Activated CD4-positive, alpha-beta T cell treated with anti-CD3 and anti-CD28 coated beads, Interleukin-2, amount 10 ng/mL, durations not matched to agents 7 days and 5 days (primary cell): ENCODE results near the gene PODN. TPM values are rescaled to one million over a fixed set of nuclear protein-coding genes. Genes with fewer than 3 reads are reported as not detected.

Source experiments
- CTCF ChIA-PET: fragments of 350-600 bp; sonication (Branson Sonifier 250); formaldehyde crosslinking; loops from one replicate; lab custom pipeline; 2021; ENCODE audit warnings: antibody characterized with exemption; lab: Charles Lee
- POLR2A ChIA-PET: fragments of 350-600 bp; sonication (Branson Sonifier 250); formaldehyde crosslinking; loops from one replicate; lab custom pipeline; 2021; ENCODE audit warnings: antibody characterized with exemption; lab: Charles Lee
- DNase-seq: peaks from one replicate; pipeline ENCODE4 v3.0.0-alpha.2; 2020
- H3K27ac Mint-ChIP-seq: one replicate; pipeline ENCODE4 v1.8.0; 2021; ENCODE audit warnings: mild to moderate bottlenecking, moderate library complexity, mixed read lengths
- H3K27me3 Mint-ChIP-seq: one replicate; pipeline ENCODE4 v1.8.0; 2021; ENCODE audit warnings: mixed read lengths
- H3K36me3 Mint-ChIP-seq: one replicate; pipeline ENCODE4 v1.8.0; 2021; ENCODE audit warnings: low read depth, mixed read lengths
- H3K4me1 Mint-ChIP-seq: one replicate; pipeline ENCODE4 v1.8.0; 2021; ENCODE audit warnings: mixed read lengths
- H3K4me3 Mint-ChIP-seq: one replicate; pipeline ENCODE4 v1.8.0; 2021; ENCODE audit warnings: mild to moderate bottlenecking, moderate library complexity, mixed read lengths
- H3K9me3 Mint-ChIP-seq: one replicate; pipeline ENCODE4 v1.8.0; 2021; ENCODE audit warnings: mixed read lengths
- total RNA-seq, 2 experiments: library from RNA; stranded (reverse); gene quantifications; one replicate each; pipeline ENCODE4 v1.2.3, GENCODE V29; 2021

PODN gene
- total RNA-seq, 2 experiments from 2014 or later, result not detected

DNA sequence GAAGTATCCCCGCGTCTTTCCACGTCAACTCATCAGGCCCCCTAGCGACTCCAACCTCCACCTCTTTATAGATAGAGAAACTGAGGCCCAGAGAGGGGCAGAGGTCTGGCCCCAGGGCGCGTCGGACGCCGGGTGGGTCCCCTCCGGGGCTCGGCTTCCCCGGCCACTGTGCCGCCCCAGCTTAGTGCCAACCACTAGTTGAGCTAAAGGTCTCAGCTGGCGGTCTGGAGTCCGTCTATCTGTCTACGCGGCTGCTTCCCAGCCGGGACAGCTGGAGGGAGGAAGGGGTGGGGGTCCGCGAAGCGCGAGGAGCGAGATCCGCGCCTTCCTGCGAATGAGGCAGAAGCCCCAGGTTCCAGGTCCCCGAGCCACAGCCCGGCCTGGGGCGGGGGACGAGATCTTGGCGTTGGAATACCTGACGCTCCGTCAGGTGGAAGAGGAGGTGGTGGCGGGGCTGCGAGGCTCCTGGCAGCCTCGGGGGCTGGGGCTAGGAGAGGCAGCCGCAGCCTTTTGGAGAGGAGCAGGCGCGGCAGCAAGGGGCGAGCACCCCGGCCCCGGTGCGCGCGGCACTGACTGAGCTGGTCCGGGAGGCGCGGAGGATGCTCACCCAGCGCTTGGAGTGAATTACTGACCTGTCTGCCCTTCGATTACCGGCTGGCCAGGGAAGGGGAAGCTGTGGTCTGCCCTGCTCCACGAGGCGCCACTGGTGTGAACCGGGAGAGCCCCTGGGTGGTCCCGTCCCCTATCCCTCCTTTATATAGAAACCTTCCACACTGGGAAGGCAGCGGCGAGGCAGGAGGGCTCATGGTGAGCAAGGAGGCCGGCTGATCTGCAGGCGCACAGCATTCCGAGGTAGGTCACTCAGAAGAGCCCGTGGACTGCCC, 937 bp downstream of the PODN start:
- Mint-ChIP-seq H3K9me3 (no peaks in the 10 kb centered on the region), H3K27me3 (peaks cover 49% of the 10 kb centered on the region), H3K4me1 (peaks cover 3% of the 10 kb centered on the region), H3K36me3 (no peaks in the 10 kb centered on the region), H3K4me3 (peak overlapping the region; percentile 11), H3K27ac (no peak overlapping the region)
- CTCF ChIA-PET, result no interaction called here
- no peak for DNase-seq
- POLR2A ChIA-PET, result interaction anchor here (0.6 kb wide), 1 partner anchor 107 kb away, joined by 3 read pairs; no protein-coding TSS in a partner anchor

DNA sequence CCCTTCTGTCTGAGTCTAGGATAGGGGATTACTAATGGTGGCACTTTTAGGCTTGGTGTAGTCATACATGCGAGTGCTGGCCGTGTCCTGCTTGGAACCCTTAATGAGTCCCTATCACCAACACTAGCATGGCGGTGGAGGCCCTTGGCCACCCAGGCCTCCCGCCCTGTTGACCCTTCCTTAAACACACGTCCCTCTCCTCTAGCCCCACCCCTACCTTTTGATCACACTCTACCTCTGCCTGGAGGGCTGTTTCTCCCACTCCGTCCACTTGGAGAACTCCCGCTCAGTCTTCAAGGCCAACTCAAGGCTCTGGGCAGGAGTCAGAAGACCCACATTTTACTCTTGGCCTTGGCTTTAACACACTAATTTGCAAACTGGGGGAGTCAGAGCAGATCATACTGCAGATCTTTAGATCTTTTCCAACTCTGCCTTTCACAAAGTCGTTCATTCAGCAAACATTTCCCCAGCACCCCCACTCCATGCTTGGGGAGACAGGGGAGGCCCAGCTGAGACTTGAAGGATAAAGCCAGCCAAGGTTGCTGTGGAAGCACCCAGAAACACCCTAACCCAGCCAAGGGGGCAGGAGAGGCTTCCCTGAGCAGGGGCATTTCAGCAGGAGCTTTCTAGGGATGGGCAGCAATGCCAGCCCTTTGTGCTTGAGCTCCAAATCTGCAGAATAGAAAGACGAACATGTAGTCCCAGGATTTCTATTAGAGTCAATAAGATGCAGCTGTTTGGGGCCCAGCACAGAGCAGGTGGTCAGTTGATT, 1.9 kb downstream of the PODN start:
- Mint-ChIP-seq H3K9me3 (no peaks in the 10 kb centered on the region), H3K27me3 (peaks cover 45% of the 10 kb centered on the region), H3K27ac (no peak overlapping the region), H3K4me3 (no peak overlapping the region), H3K36me3 (no peaks in the 10 kb centered on the region), H3K4me1 (peaks cover 3% of the 10 kb centered on the region)
- ChIA-PET CTCF (interaction anchor here (1.2 kb wide), 1 partner anchor 11 kb away, joined by 3 read pairs; no protein-coding TSS in a partner anchor), POLR2A (interaction anchor here (0.6 kb wide), 1 partner anchor 108 kb away, joined by 3 read pairs; no protein-coding TSS in a partner anchor)
- DNase-seq, result no peak

DNA sequence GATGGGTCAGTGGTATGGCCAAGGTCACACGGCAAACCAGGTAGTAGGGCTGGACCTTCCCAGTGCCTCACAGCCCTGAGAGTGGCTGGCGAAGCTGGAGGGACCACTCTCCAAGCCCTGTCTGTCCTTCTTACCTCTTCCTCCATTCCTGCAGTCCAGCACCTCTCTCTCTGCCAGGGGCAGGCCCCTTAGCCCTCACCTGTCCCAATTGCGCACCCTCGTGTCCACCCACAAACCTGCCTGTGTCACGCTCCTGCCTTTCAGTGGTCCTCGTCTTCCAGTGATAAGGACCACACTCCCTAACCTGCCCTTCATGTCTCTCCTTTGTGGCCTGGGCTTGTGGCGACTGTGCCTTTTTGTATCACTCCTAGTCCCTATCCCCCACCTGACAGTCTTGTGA, 3.4 kb downstream of the PODN start:
- H3K36me3 Mint-ChIP-seq, result no peaks in the 10 kb centered on the region
- no peak for DNase-seq
- ChIA-PET POLR2A (no interaction called here), CTCF (interaction anchor here (0.6 kb wide), 1 partner anchor 1462 kb away, joined by 3 read pairs; no protein-coding TSS in a partner anchor)
- no peak overlapping the region for H3K27ac Mint-ChIP-seq
- peaks cover 3% of the 10 kb centered on the region for H3K4me1 Mint-ChIP-seq
- H3K27me3 Mint-ChIP-seq, result peaks cover 32% of the 10 kb centered on the region
- no peaks in the 10 kb centered on the region for H3K9me3 Mint-ChIP-seq
- no peak overlapping the region for H3K4me3 Mint-ChIP-seq

DNA sequence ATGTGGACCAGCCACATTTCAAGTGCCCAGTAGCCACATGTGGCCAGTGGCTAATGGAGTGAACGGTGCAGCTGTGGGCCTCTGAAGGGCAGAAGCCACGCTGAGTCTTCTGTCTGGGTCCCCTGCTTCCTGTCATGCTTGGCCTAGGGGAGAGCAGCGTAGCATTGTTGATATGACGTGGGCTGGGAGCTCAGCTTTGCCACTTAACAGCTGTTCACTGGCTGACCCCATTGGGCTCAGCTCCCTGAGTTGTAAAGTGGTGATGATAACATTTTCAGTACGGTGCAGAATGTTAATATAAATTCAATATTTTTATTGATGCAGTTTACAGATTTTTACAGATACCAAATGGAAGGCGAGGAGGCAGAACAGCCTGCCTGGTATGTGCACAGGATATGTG, 4.5 kb downstream of the PODN start:
- ChIA-PET CTCF (interaction anchor here (0.6 to 0.9 kb wide), 3 partner anchors 23 to 901 kb away, joined by 3 to 4 read pairs (median 4); no protein-coding TSS in a partner anchor), POLR2A (no interaction called here)
- H3K36me3 Mint-ChIP-seq, result no peaks in the 10 kb centered on the region
- H3K9me3 Mint-ChIP-seq, result no peaks in the 10 kb centered on the region
- no peak for DNase-seq
- no peak overlapping the region for H3K27ac Mint-ChIP-seq
- peaks cover 3% of the 10 kb centered on the region for H3K4me1 Mint-ChIP-seq
- H3K4me3 Mint-ChIP-seq, result no peak overlapping the region
- H3K27me3 Mint-ChIP-seq, result peaks cover 21% of the 10 kb centered on the region

GRCh38 chr1:53066891-53067738, 5.1 kb downstream of the PODN start:
- peaks cover 18% of the 10 kb centered on the region for H3K27me3 Mint-ChIP-seq
- no peaks in the 10 kb centered on the region for H3K9me3 Mint-ChIP-seq
- no peaks in the 10 kb centered on the region for H3K36me3 Mint-ChIP-seq
- POLR2A ChIA-PET, result no interaction called here
- H3K27ac Mint-ChIP-seq, result no peak overlapping the region
- peaks cover 2% of the 10 kb centered on the region for H3K4me1 Mint-ChIP-seq
- DNase-seq, result no peak
- no peak overlapping the region for H3K4me3 Mint-ChIP-seq
- CTCF ChIA-PET, result interaction anchor here (0.5 to 0.9 kb wide), 2 partner anchors 22 to 113 kb away, joined by 4 read pairs; no protein-coding TSS in a partner anchor

DNA sequence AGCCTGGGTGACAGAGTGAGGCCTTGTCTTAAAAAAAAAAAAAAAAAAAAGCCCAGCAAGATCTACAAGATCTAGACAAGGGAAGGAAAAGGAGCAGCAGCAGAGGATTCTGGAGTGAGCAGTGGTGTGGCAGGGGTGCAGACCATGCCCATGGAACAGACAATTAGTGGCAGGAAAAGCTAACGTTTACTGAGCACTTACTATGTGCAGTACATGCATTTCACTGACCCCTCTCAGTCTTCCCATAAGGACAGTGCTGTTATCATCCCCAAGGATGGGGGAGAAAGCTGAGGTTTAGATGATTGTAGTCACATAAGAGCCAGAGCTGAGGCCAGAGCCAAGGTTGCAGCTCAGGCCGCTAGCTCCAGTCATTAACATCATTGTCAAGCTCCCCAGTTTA, 5.9 kb downstream of the PODN start:
- Mint-ChIP-seq H3K27ac (no peak overlapping the region), H3K36me3 (no peaks in the 10 kb centered on the region), H3K4me3 (no peak overlapping the region), H3K27me3 (peaks cover 16% of the 10 kb centered on the region), H3K9me3 (no peaks in the 10 kb centered on the region), H3K4me1 (peaks cover 2% of the 10 kb centered on the region)
- CTCF ChIA-PET, result interaction anchor here (0.5 to 1.9 kb wide), 5 partner anchors 8 to 131 kb away, joined by 3 to 4 read pairs (median 3); no protein-coding TSS in a partner anchor
- no peak for DNase-seq
- POLR2A ChIA-PET, result no interaction called here

DNA sequence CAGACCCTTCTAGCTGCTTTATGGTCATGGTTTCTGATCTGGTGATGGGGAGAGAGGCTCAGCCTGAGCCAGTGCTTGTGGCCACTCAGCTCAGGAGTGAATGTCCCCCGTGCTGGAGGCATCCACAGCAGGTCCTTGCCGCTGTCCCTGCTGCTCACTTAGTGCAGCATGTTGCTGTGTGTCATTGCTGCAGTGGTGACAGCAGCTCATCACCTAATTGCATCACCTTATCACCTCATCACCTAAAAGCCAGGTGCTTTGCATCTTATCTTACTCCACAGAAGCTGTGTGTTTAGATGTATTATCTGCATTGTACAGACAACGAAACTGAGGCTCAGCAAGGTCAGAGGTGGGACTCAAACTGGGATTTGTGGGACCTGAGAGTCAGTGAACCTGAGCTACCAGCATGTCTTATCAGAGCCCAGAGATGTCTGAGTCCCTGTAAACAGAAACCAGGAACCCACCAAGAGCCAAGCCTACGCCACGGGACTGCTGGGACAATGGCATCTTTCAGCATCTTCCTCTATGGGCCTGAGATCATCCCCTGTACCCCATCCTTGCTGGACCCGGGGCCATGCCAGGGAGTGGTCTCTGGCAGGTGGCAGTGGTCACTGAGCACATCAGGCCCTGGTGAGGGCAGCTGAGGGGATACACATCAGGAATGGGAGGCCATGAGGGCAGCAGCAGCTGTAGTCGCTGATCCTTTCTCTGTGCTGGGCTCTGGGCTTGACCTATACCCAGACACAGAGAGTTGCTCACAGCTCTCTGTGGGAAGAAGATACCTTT, 6.5 kb downstream of the PODN start:
- ChIA-PET CTCF (interaction anchor here (0.7 to 1.9 kb wide), 7 partner anchors 9 to 130 kb away, joined by 3 to 5 read pairs (median 3); no protein-coding TSS in a partner anchor), POLR2A (no interaction called here)
- no peak for DNase-seq
- Mint-ChIP-seq H3K27me3 (peaks cover 9% of the 10 kb centered on the region), H3K27ac (no peak overlapping the region), H3K4me3 (no peak overlapping the region), H3K36me3 (no peaks in the 10 kb centered on the region), H3K9me3 (no peaks in the 10 kb centered on the region), H3K4me1 (no peaks in the 10 kb centered on the region)

DNA sequence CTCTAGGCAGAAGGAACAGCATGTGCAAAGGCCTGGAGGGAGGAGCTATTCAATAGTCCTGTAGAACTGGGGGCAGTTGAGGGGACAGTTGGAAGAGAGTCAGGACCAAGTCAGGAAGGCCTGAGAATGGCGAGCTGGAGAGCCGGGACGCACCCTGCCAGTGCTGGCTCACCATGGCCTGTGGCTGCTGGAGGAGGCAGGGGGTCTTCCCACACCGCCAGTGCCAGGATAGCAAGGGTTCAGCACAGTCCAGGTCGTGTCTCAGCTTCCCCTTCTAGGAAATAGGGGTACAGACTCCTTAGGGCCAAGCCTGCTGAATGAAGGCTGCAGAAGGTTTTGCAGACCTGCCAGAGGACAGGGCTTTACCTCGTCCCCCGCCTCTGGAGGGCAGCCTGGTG, 7.3 kb downstream of the PODN start:
- no peaks in the 10 kb centered on the region for H3K9me3 Mint-ChIP-seq
- H3K4me1 Mint-ChIP-seq, result no peaks in the 10 kb centered on the region
- no peaks in the 10 kb centered on the region for H3K36me3 Mint-ChIP-seq
- H3K4me3 Mint-ChIP-seq, result no peak overlapping the region
- peaks cover 4% of the 10 kb centered on the region for H3K27me3 Mint-ChIP-seq
- CTCF ChIA-PET, result interaction anchor here (0.7 to 1.9 kb wide), 5 partner anchors 12 to 130 kb away, joined by 3 to 5 read pairs (median 3); no protein-coding TSS in a partner anchor
- no peak for DNase-seq
- POLR2A ChIA-PET, result no interaction called here
- H3K27ac Mint-ChIP-seq, result no peak overlapping the region

DNA sequence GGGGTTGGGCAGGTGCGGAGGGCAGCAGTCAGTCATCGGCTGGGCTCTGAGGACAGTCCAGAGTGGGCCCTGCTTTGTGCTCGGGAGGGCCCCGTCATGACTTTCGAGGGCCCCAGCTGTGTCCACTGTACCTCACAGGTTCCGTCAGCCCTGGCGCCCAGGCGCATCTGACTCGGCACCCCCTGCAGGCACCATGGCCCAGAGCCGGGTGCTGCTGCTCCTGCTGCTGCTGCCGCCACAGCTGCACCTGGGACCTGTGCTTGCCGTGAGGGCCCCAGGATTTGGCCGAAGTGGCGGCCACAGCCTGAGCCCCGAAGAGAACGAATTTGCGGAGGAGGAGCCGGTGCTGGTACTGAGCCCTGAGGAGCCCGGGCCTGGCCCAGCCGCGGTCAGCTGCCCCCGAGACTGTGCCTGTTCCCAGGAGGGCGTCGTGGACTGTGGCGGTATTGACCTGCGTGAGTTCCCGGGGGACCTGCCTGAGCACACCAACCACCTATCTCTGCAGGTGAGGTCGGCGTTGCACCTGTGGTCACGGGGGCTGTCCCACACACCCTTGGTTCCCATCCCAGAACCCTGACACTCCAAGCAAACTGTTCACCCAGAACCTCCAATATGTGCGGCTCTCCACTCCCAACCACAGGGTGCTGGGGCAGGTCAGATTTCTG, 7.8 kb downstream of the PODN start:
- POLR2A ChIA-PET, result no interaction called here
- DNase-seq, result no peak
- H3K4me3 Mint-ChIP-seq, result no peak overlapping the region

GRCh38 chr1:53070621-53071020, 8.6 kb downstream of the PODN start:
- H3K4me1 Mint-ChIP-seq, result no peaks in the 10 kb centered on the region
- no peaks in the 10 kb centered on the region for H3K36me3 Mint-ChIP-seq
- H3K27me3 Mint-ChIP-seq, result peaks cover under 1% of the 10 kb centered on the region
- POLR2A ChIA-PET, result no interaction called here
- H3K27ac Mint-ChIP-seq, result no peak overlapping the region
- no peak overlapping the region for H3K4me3 Mint-ChIP-seq
- no peak for DNase-seq
- H3K9me3 Mint-ChIP-seq, result no peaks in the 10 kb centered on the region
- CTCF ChIA-PET, result no interaction called here

More for the DNA sequence above, 7.8 kb downstream of the PODN start:
- Mint-ChIP-seq H3K27ac (no peak overlapping the region), H3K27me3 (peaks cover 4% of the 10 kb centered on the region), H3K4me1 (no peaks in the 10 kb centered on the region), H3K9me3 (no peaks in the 10 kb centered on the region), H3K36me3 (no peaks in the 10 kb centered on the region)
- CTCF ChIA-PET, result interaction anchor here (0.5 to 1.7 kb wide), 2 partner anchors 13 to 782 kb away, joined by 3 to 5 read pairs; no protein-coding TSS in a partner anchor
